HL-60/S4 (cell line): ENCODE measurements around the gene NDC1.
"Not testable (repeated sequence)": the region's sequence is repeated elsewhere in the genome, so short reads cannot be mapped to it uniquely, and the experiment has no call there.

Experiments
- in situ Hi-C: fragments of 300-500 bp; cut with MboI; formaldehyde crosslinking; loops from 2 replicates; pipeline ENCODE4 v1.14.3; 2022; ENCODE audit warnings: low sequenced_read_pairs

NDC1 gene

GRCh38 chr1:53833393-53833792, 4.7 kb downstream of the NDC1 start:
- in situ Hi-C loops: no loop called here

- in situ Hi-C loops: no loop called here
Observed at GRCh38 chr1:53826367-53826766, 11.7 kb downstream of the NDC1 start.

DNA sequence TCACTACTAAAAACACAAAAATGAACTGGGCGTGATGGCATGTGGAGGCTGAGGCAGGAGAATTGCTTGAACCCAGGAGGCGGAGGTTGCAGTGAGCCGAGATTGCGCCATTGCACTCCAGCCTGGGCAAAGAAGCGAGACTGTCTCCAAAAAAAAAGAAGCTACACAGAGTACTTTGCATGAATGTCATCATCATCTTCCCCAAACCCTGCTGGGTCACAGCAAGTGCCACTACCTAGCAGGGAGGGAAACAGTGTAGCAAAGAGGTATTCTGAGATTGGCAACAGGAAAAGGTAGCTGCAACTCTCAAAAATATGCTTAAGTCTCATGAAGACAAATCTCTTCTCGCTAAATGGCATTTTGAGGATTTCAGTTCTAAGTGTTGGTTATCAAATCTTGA, 12.8 kb downstream of the NDC1 start:
- in situ Hi-C loops: no loop called here

DNA sequence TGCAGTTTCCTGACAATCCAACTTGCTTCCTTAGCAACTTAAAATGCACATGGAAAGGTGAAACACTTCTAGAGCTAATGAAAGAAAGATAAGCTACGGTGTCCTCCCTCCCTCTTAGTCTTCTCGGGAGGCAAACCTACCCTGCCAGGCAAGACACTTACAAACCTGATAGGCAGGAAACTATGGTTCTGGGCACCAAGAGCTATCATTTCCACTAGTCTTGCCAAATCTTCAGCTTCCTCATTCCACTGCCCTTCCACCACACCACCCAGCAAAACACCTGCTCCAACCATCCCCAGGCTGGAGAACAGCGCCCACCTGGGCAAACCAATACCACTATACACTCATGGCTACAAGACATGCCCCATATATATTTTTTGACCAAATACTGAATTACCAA, 15.2 kb downstream of the NDC1 start:
- in situ Hi-C loops: no loop called here

DNA sequence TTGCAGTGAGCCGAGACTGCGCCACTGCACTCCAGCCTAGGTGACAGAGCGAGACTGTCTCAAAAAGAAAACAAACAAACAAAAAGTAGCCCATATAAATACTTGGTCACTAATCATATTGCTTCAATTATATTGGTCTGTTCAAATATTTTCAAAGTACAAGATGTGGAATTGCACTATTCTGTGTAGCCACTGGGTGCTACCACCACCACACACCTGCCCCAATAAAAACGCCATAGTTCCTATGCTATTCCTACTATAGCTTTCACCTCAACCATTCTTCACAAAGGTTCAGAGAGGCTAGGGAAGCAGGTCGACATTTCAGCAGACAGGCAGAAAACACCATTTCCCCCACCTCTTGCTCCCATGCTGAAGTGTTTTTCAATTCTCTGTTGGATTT, 16.7 kb downstream of the NDC1 start:
- in situ Hi-C loops: no loop called here

- in situ Hi-C loops: no loop called here
Observed at GRCh38 chr1:53819387-53819786, 18.7 kb downstream of the NDC1 start.

DNA sequence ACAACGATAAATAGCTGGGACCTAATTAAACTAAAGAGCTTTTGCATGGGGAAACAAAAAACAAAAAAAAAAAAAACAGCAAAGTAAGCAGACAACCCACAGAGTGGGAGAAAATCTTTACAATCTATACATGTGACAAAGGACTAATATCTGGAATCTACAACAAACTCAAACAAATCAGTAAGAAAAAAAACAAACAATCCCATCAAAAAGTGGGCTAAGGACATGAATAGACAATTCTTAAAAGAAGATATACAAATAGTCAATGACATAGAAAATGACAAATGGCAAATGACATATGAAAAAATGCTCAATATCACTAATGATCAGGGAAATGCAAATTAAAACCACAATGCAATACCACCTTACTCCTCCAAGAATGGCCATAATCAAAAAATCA, 21.5 kb downstream of the NDC1 start:
- in situ Hi-C loops: not testable (repeated sequence)

GRCh38 chr1:53815484-53815883, 22.6 kb downstream of the NDC1 start:
- in situ Hi-C loops: not testable (repeated sequence)

DNA sequence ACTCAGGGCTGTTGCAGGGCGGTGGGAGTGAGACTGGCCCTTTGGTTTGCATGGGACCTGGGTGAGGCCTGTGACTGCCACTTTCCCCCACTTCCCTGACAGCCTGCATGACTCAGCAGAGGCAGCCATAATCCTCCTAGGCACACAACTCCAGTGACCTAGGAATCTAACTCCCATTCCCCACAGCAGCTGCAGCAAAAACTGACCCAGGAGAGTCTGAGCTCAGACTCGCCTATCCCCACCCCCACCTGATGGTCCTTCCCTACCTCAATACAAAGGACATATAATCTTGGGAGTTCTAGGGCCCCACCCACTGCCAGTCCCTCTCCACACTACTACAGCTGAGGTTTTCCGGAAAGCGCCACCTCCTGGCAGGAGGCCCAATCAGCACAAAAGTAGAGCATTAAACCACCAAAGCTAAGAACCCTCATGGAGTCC, 26.7 kb downstream of the NDC1 start:
- in situ Hi-C loops: no loop called here

DNA sequence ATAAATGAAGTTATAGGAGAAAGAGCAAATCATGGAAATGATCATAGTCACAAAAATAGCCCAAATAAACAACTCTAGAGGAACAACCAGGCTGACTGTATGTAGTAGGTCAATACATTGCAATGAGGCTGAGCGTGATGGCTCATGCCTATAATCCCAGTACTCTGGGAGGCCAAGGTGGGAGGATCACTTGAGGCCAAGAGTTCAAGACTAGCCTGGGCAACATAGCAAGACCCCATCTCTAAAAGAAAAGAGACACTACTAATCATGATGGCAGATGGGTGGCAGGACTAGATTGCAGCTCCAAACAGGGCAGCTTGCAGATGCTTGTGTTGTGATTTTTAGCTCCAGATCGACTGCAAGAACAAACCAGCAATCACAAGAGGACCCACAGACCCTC, 27.6 kb downstream of the NDC1 start:
- in situ Hi-C loops: no loop called here

GRCh38 chr1:53810007-53810406, 28.1 kb downstream of the NDC1 start:
- in situ Hi-C loops: no loop called here

DNA sequence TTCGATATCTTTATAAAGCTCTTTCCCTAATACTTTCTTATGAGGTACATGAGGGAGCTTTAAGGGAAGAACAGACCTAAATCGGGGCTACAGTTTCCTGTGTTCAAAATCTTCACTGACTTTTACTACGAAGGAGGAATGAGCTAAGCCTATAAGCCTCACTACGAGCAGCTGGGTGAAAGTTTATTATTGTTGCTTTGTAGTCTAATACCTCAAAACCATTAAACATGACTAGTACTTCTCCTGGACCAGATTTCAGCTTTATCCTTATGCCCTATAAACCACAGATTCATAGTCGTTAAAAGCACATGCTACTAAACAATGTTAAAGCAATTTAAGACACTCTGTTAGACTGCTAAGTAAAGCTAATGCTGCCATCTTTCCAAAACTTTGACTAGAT, 30.2 kb downstream of the NDC1 start:
- in situ Hi-C loops: no loop called here

DNA sequence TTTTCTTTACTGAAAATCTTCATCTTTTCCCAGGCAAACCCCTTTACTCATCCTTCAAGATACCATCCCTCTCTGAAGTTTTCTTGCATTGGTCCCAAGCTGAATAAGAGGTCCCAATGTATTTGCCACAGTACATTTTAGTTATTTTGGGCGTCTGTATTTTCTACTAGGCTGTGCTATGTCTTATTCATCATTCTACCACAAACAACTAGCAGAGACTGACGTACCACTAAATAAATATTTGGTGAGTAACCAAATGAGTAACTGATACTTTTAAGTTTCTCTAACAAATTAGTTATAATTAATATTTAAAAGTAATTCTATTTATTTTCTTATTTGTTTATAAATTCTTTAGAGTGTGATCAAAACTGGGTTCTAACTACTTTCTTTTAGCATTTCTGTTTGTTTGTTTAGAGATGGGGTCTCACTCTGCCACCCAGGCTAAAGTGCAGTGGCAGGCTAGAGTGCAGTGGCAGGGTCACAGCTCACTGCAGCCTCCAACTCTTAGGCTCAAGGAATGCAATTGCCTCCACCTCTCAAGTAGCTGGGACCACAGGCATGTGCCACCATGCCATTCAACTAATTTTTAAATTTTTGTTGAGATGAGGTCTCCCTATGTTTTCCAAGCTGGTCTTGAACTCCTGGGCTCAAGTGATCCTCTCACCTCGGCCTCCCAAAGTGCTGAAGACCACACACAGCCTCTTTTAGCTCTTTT, 33.1 kb downstream of the NDC1 start:
- in situ Hi-C loops: no loop called here

GRCh38 chr1:53804181-53804580, 33.9 kb downstream of the NDC1 start:
- in situ Hi-C loops: no loop called here

DNA sequence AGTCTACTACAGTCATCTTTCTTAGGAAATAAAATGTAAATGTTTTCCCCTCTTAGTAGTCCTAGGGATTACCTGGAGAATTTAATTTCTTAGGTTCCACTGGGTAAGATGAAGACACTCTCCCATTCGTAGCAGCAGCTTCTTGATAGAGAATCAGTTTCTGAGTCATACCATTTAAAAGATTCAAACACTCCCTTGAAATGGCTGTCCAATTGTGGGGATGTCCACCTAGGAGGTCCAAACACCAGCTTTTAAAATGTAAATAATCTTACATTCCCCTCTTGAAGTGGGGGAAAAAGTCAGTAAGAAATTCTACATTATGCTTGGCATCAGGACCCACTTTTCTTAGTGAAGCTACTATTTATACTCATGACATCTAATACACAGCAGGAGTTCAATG, 37.5 kb downstream of the NDC1 start:
- in situ Hi-C loops: no loop called here

- in situ Hi-C loops: no loop called here
Observed at GRCh38 chr1:53799141-53799540, 39.0 kb downstream of the NDC1 start.

- in situ Hi-C loops: no loop called here
Observed at GRCh38 chr1:53792806-53793205, 45.3 kb downstream of the NDC1 start.

GRCh38 chr1:53787655-53788054, 50.4 kb downstream of the NDC1 start:
- in situ Hi-C loops: no loop called here

GRCh38 chr1:53783056-53783455, 55.0 kb downstream of the NDC1 start:
- in situ Hi-C loops: no loop called here

- in situ Hi-C loops: no loop called here
Observed at GRCh38 chr1:53781654-53782053, 56.4 kb downstream of the NDC1 start.

GRCh38 chr1:53777272-53777671, 60.8 kb downstream of the NDC1 start:
- in situ Hi-C loops: no loop called here

DNA sequence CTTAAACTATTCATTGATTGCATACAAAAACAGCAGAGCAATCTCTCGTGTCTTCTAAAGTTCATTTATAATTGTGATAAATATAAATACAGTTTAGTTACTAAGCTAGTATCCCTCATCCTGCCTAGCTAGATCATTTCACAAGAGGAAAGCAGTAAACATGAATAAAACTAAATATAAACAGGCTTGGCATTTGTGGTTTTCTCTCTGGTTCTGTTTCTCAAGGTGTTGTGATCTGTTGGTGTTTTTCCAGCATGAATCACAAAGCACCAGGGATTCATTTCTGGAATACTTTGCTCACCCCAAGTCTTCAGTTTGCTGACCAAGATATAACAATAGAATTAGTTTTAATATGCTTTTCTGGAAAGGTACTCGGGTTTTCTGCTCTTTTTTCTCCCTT, 66.4 kb downstream of the NDC1 start:
- in situ Hi-C loops: no loop called here

DNA sequence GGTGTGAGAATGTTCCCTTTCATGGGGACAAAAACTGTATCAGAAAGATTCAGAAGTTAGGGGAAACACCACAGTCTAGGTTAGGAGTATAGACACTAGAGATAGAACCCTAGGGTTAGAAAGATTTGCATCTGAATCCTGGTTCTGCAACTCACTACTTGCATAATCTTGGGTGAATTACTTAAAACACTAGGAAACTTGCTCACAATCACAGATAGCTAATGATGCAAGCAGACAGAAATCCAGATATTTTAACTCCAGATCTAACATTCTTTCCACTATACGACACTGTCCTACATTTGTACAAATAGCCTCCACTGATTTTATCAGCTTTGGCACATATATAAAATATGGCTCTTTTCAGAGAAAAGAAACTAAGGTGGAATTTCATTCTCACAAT, 68.3 kb downstream of the NDC1 start:
- in situ Hi-C loops: no loop called here
